GM18511 (cell line): ENCODE data around the gene OLIG3.

ENCODE experiments used
- ATAC-seq: cut with Tn5 transposase; IDR thresholded peaks from one replicate; pipeline ENCODE4 v1.9.1; 2021; ENCODE audit warnings: mild to moderate bottlenecking, moderate library complexity; ENCODE audit not compliant: unreplicated experiment

The OLIG3 gene

DNA sequence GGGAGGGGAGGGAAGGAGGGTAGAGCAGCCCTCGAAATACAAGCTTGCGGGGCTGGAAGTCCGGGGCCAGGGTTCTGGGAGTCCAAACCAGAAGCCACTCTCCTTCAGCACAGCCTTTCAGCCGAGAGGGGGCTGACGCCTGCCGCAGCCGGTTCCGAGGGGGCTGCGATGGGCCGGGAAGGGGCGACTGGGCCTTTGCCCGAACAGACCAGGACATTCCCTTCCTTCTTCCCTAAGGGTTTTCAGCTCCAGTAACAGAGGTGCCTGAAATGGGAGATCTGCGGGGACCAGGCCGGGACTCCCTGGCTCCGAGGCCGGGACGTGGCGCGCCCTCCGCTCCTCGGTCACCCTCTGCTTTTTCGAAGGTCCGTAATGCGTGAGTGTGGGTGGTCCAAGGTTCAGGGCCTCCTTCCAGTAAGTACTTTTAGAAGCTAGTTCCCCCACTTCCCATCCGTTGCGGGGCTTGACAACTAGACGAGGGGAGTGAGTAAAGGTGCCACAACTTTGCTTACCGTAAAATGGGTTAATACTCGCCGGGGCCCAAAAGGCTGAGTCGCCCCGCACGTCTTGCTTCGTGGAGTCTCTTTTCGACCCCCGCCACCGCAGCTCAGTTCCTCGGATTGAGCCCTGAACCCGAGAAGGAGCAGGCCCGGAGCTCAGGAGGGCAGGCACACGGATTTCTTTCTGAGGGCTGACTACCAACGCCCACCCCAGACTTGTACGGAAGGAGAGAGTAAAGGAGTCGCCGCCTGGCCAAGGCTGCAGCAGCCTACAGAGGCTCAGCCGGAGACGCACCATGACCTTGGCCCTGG, 2.9 kb upstream of the OLIG3 start:
- ATAC-seq, result no peak

- ATAC-seq, result no peak
Measured at GRCh38 chr6:137496368-137496767, 2.2 kb upstream of the OLIG3 start.

GRCh38 chr6:137495703-137496336, 1.6 kb upstream of the OLIG3 start:
- ATAC-seq, result no peak

DNA sequence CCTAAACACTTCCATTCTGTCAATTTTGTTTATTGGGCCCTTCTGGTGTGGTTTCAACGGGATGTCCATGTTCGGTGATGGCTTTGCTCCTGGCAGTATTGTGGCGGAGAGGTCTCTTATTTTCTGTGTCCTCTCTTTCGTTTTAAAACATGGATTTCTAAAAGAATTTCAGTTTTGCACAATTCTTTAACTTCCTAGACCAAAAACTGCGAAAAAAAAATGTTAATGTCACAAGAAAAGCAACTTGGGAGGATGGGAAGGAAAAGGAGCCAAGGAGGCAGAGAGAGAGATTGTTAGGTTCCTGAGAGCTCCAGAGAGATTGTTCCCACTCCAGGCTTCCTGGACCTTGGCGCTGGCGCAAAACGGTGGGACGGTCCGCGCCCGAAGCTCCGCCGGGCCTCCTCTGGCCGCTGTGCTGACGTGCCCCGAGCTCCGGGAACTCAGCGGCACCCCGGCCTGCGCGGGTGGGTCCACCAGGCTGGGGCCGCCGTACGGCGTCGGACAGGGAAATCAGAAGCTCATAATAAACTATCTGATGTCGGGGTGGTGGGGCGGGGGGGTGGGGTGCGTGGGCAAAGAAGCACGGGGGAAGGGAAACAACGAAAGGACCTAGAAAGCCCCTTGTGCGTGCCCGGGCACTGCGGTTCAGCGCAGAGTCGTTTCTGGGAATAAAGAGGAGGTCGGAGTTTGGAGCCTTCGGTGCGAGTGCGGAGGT, 951 bp upstream of the OLIG3 start:
- no peak for ATAC-seq

DNA sequence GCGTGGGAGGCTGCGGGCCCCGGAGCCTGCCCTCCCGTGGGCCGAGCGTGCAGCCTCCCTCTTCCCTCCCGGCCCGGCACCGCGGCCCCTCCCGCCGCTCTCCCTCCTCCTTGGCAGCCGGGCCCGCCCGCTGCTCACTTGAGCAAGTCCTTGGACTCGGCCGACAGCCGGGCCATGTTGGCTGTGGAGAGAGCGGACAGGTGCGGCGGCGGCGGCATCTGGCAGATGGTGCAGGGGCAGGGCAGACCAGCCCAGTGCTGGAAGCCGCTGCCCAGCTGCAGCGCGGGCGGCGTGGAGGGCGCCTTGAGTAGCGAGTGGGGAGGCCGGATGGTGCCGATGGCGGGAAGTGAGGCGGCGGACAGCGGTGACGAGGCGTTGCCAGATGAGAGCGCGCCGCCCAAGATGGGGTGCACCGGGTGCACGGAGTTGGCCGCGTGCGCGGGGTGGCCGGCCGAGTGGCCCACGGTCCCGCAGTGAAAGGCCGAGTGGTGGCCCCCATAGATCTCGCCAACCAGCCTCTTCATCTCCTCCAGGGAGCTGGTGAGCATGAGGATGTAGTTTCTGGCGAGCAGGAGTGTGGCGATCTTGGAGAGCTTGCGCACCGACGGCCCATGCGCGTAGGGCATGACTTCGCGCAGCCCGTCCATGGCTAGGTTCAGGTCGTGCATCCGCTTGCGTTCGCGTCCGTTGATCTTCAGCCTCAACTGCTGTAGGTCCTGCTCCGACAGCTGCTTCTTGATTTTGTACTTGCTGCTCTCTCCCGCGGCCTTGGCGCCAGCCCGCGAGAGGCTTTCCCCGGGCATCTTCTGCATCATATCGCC, 766 bp downstream of the OLIG3 start:
- no peak for ATAC-seq

DNA sequence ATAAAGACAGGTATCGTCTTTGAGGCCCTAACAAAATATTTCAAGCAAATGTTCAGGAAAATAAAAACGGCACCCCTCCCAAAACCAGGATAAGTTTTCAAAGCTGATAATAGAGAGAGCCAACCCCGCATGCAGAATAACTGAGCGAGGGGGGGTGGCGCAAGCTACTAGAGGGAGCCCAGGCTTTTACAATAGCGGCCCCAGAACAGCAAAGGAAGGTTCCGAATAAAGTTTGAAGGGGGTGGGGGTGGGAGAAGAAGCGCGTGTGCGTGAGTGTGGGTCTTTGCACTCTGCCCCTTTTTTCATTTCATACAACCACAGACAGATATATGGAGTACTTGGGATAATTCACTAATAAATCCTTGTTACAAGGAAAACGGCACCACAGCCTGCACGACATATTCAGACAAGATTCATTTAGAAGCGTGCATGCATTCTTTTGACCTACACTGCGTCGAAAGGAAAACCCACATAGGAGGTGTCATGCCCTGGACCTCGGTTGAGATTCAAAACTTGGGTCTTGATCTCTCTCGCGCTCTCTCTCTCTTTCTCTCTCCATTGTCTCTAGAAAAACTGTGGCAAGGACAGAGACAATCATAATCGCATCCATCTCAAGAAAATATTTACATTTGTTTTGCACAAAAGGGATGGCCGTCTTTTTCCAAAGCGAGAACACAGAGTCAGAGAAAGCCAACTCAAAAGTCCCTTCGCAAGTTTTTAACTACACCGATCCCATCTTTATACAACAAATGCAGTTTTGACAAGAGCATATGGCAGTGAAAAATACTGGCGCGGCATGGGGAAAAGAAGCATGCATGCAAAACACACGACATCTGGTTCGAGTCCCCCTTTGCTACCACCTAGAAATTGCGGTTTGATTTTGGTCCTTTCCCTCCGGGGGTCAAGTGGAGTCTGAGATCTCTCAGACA, 1.6 kb downstream of the OLIG3 start:
- ATAC-seq, result no peak

DNA sequence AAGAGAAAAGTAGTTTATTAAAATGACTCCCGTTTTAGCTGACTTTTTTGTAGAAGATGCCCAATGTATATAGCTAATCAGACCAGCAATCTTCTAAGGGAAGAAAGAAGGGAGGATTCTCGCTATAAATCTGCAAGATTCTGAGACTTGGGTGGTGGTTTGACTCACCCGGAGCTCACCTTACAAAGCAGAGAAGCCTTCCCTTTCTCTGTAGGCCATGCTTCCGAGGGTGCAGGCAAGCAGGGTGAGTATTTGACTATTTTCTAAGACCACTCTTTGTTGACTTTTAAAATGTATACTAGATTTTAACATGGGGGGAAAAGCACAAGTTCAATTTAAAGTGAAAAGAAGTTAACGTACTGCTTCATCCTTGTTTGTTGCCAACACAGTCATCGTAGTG, 2.7 kb downstream of the OLIG3 start:
- ATAC-seq, result no peak

GRCh38 chr6:137490961-137491360, 3.2 kb downstream of the OLIG3 start:
- no peak for ATAC-seq

DNA sequence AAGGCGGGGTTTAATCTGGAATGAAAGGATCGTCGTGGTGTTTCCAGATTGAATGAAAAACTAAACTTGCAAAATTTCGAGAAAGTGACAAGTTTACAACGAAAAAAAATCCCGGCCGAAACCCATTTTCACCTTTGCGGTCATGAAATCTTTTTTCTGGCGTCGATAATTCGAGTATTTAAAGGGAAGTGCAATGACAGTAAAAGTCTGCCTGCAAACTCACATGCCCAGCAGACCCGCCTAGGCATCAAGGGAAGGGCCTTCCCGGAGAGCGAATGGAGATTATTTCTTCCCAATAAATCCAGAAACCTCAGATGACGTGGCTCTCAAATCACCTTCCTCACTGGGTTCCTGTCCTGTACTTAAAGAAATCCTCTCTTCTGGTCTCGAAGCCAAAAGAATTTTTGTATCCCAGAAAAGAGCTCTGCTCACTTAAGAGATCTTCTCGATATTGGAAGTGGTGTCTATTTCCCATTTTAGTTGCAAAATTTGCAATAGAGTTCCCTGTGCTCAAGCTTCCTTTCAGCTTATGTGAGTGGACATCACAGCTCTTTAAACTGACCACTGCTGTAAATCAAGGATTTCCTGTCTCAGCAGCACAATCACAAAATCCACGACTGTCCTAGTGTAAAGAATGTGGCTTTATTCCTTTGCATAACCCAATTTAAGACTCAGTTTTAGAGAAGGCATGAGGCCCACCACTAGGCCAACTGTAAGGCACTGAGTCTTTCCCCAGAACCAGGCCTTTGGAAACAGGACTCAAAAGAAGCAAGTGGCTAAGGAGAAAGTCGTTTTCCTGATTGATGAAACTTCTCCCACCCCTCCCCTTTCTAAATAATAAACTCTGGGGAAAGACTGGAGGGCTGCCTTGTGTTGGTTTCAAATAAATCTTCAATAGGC, 3.9 kb downstream of the OLIG3 start:
- no peak for ATAC-seq

DNA sequence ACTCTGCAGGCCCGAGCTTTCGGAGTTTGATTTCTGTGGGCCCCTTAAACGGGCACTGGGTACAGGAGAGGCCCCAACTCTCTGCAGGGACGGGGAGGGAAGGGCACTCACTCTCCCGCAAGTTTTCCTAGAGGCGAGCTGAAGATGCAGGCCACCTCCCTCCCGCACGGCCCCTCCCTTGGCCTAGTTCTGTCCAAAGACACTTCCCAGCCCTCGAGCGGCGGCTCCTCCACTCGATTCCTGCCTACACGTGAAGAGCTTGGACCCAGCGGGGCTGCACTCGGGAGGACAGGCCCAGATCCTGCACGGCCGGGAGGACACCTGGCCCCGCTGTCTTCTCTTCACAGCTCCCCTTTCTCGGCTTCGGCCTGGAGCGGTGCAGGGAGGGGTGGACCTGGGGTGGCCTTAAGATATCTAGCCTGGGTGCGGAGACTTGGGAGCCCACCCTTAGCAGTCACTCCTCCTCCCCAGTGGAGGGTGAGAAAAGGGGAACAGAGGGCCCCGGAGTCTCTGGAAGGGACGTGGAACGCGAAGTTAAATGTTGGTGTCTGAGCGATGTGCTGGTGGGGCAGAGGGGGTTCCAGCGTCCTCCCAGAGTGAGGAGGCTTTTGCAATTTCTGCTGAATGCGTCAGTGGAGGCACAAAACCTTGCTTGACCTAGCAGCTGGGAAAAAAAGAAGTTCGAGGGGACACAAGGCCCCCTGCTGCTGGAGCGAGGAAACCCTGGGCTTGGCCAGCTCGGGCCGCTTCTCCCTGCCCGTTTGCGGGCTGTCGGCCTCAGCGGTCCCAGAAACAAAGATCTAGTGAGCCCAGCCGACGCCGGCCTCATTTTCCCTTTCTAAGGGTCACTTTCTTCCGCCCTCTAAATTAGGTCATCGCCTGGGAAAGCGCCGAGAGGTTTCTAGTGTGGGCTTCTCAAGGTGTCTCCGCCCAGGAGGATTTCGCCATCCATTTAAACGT, 4.9 kb downstream of the OLIG3 start:
- ATAC-seq, result no peak

- no peak for ATAC-seq
Measured at GRCh38 chr6:137488150-137489045, 5.8 kb downstream of the OLIG3 start.

DNA sequence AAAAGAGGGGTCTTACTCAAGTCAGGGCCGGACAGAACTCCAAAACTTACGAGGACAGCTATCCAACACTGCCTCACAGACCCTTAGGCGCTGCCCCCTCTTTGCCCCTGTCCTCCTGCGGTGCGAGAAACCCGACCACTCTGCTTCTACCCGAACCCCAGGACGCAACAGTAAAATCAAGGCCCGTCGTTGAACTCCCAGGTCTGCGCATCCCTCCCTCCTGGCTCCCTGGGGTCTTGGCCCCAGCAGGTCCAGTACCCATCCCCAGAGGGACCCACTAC, 6.4 kb downstream of the OLIG3 start:
- no peak for ATAC-seq

DNA sequence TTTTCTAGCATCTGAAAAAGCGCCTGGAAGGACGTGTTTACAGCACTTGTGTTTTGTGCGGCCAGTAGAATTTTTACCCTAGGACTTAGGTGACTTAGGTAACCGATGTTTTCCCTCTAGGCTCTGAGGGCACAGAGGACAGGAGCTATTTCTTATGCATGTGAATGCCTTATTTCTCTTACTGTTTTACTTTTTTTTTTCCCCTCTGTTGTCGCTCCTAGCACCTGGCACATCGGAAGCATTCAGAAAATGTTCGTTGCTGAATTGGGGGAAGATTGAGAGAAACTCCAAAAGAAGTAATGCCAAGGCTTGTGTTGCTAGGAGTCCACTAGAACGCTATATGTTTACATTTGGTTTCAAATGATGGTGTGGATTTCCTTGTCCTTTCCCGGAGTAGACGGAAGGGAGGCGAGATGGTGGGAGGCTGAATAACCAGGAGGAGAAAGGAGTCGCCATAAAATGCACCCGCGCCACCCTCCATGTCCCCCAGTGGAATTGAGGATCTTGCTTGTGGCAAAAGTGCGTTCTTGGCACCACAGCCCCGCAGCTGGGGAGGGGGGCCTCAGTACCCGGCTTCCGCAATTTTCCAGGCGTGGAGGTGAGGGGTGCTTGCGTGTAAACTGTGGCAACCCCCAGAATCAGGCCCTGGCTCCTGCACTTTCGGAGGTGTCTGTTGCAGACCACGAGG, 6.9 kb downstream of the OLIG3 start:
- ATAC-seq, result no peak

DNA sequence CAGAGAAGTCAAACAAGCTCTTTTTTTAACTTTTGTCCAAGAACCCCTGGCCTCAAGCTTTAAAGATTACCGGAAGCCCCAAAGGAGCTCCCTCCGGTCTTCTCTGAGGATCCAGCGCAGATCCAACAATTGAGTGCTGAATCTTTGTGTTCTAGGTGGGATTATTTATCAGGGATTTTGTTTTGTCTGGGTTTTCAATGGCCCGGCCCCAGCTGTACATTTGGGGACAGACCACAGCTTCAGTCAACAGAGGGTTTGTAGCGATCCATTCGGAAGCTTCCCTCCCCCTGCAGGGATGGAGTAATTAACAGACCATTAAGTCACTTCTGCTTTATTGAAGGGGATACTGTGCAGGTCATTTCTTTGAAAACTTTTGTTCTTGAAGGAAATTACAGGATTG, 7.8 kb downstream of the OLIG3 start:
- no peak for ATAC-seq

DNA sequence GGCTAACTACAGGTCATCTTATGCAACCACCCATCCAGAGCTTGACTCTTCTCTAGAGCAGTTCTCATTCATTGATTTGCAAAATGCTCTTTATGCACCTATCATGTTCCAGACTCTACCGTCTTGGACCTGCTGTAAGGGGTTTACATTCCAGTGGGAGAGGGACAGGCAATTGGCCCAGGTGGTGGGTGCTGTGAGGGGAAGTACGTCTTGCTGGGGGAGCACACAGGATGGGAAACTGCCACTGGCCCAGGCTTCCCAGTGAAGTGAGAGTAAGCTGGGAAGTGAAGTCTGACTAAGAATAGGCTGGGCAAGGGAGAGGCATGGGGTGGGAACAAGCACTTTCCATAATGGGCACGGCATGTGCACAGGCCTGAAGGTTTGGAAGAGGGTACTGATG, 13.8 kb downstream of the OLIG3 start:
- no peak for ATAC-seq

DNA sequence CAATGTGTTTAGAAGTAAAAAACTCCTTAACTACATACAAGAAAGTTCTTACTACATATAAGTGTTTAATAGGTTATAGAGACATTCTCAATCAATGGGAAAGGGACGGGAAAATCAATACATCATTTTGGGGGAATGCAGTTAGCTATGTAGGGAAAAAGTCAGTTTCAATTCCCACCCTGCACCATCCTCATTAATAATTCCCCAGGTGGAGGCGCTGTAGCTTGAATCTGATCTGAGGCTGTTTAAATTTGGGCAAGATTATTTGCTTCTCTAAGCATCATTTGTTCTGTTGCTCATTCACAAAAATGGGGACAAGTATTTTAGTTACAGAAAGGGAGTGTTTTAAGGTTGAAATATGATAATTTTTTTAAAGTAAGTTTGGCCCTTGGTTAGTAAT, 19.1 kb downstream of the OLIG3 start:
- ATAC-seq, result no peak

DNA sequence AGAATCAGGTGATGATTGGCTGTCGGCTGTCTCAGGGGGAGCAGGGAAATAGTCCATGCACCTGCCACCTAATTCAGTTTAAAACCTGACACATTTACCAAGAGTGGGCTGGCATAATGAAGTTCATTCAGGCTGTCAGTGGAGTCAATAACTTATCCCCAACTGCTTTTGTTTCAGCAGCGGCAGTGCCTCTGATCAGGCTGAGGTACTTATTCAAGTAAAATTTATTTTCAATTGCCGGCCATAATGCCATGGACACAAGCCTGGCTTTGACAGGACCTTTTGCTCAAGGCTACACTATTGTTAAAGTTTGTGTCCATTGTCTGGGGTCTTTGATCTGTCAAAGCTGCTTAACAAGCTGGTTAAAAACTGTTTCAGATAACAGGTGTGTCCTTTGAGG, 20.6 kb downstream of the OLIG3 start:
- no peak for ATAC-seq
